HepG2 (cell line): ENCODE data around the gene INPP4B. TPM values are rescaled to one million over a fixed set of nuclear protein-coding genes. Genes with fewer than 3 reads are reported as not detected.

Experiments used
- ATAC-seq: fragments of 200-7000 bp; cut with Tn5 transposase; 3 replicates; pipeline ENCODE4 v1.9.1; 2020; ENCODE audit warnings: mild to moderate bottlenecking, moderate library complexity
- BruUV-seq: library from RNA; stranded (reverse); fragments of 400-500 nt; replicated peaks from 2 replicates; lab custom pipeline; 2021; lab: Mats Ljungman, UMichigan
- CTCF ChIA-PET: fragments of 300-600 bp; formaldehyde crosslinking; extraction: SDS; loops from one replicate; lab custom pipeline; 2021; ENCODE audit warnings: low total read pairs, inconsistent platforms, low intra/inter-chr PET ratio; lab: Yijun Ruan, JAX
- POLR2A ChIA-PET: fragments of 350-600 bp; sonication (Branson Sonifier 250); formaldehyde crosslinking; loops from one replicate; lab custom pipeline; 2020; ENCODE audit warnings: antibody characterized with exemption, inconsistent platforms; lab: Yijun Ruan, JAX
- DNase-seq: peaks from one replicate; pipeline ENCODE4 v3.0.0-alpha.2; 2015; ENCODE audit warnings: low spot score
- FAIRE-seq: peaks from 3 replicates; lab custom pipeline; 2011; peaks lifted over from hg19 to GRCh38; lab: Jason Lieb, UNC
- H2AFZ ChIP-seq: one replicate; pipeline ENCODE4 v1.6.1; 2011; ENCODE audit warnings: low read length, inconsistent platforms
- H3K27ac ChIP-seq: fragments of 300-600 bp; 3 replicates; pipeline ENCODE4 v1.8.0; 2011; ENCODE audit warnings: mixed run types, mild to moderate bottlenecking, mixed read lengths, low read length, inconsistent platforms; ENCODE audit not compliant: insufficient read depth; ENCODE audit errors: extremely low read length
- H3K27me3 ChIP-seq, 2 experiments: fragments of 200-600 bp in 1 of 2; 2 replicates in 1 of 2; 3 replicates in 1 of 2; pipeline versions ENCODE4 v1.6.0 to v1.8.0; 2011; ENCODE audit warnings: low read length in 2 of 2, mild to moderate bottlenecking in 2 of 2, moderate library complexity in 2 of 2, inconsistent platforms in 1 of 2; ENCODE audit not compliant: insufficient read depth in 2 of 2, control insufficient read depth in 1 of 2
- H3K36me3 ChIP-seq, 2 experiments: fragments of 200-600 bp in 1 of 2; replicated peaks in 1 of 2; 2 replicates in 1 of 2; 3 replicates in 1 of 2; pipeline versions ENCODE4 v1.5.1 to v1.8.0; 2011; ENCODE audit warnings: low read length in 2 of 2, inconsistent platforms in 1 of 2; ENCODE audit not compliant: insufficient read depth in 2 of 2, control insufficient read depth in 1 of 2
- H3K4me1 ChIP-seq: 2 replicates; pipeline ENCODE4 v1.5.1; 2012; ENCODE audit warnings: low read length, inconsistent platforms; ENCODE audit not compliant: insufficient read depth
- H3K4me2 ChIP-seq: 2 replicates; pipeline ENCODE4 v1.6.0; 2011; ENCODE audit warnings: low read depth, low read length, inconsistent platforms
- H3K4me3 ChIP-seq, 3 experiments: fragments of 200-600 bp in 1 of 3; sonication (generic), shearing (Covaris generic) in 1 of 3; replicated peaks in 1 of 3; 2 replicates each; pipeline ENCODE4 v1.5.1; 2011 to 2016; ENCODE audit warnings: low read length in 3 of 3, inconsistent platforms in 2 of 3, low read depth in 2 of 3, mild to moderate bottlenecking in 2 of 3, control low read depth in 1 of 3, mixed read lengths in 1 of 3; ENCODE audit not compliant: insufficient read depth in 1 of 3
- H3K79me2 ChIP-seq: one replicate; pipeline ENCODE4 v1.6.1; 2011; ENCODE audit warnings: low read length, inconsistent platforms; ENCODE audit not compliant: insufficient read depth
- H3K9ac ChIP-seq: 2 replicates; pipeline ENCODE4 v1.6.0; 2011; ENCODE audit warnings: mild to moderate bottlenecking, low read depth, low read length, inconsistent platforms; ENCODE audit not compliant: insufficient read depth
- H3K9me3 ChIP-seq: 2 replicates; pipeline ENCODE4 v1.5.1; 2012; ENCODE audit warnings: mild to moderate bottlenecking, low read length
- H4K20me1 ChIP-seq: 2 replicates; pipeline ENCODE4 v1.6.0; 2011; ENCODE audit warnings: inconsistent platforms, mild to moderate bottlenecking, low read length, moderate library complexity; ENCODE audit not compliant: insufficient read depth
- AFF4 ChIP-seq: sonication (generic); formaldehyde crosslinking; IDR thresholded peaks from 2 replicates; pipeline ENCODE4 v1.4.0; 2020; ENCODE audit warnings: missing genetic modification reagents
- FOSL1 ChIP-seq: sonication (generic); formaldehyde crosslinking; IDR thresholded peaks from 2 replicates; pipeline ENCODE4 v1.9.0; 2021; ENCODE audit warnings: missing genetic modification reagents, borderline replicate concordance
- HOXD1 ChIP-seq: sonication (generic); formaldehyde crosslinking; IDR thresholded peaks from 2 replicates; pipeline ENCODE4 v1.5.0; 2020; ENCODE audit warnings: missing genetic modification reagents
- ISX ChIP-seq: sonication (generic); formaldehyde crosslinking; conservative IDR thresholded peaks from 2 replicates; pipeline ENCODE4 v1.5.0; 2020; ENCODE audit warnings: missing genetic modification reagents
- NFIC ChIP-seq: IDR thresholded peaks from 2 replicates; pipeline ENCODE4 v1.6.1; 2012; ENCODE audit warnings: mild to moderate bottlenecking, low read length, inconsistent platforms
- SOX6 ChIP-seq, 2 experiments: fragments of 450-650 bp in 1 of 2; sonication (generic) in 1 of 2; formaldehyde crosslinking in 1 of 2; IDR thresholded peaks; 2 replicates each; pipeline versions ENCODE4 v1.4.0 to v1.6.1; 2017 to 2020; ENCODE audit warnings: antibody characterized with exemption in 1 of 2, mild to moderate bottlenecking in 1 of 2, missing genetic modification reagents in 1 of 2
- ZNF556 ChIP-seq: sonication (generic); formaldehyde crosslinking; IDR thresholded peaks from 2 replicates; pipeline ENCODE4 v1.4.0; 2020; ENCODE audit warnings: mild to moderate bottlenecking, missing genetic modification reagents, borderline replicate concordance
- WGBS: methylation state at CpG from one replicate; pipeline ENCODE4 v1.1.6; 2017; ENCODE audit warnings: low lambda C conversion rate; 5-methylcytosine and 5-hydroxymethylcytosine counted together
- in situ Hi-C: cut with HindIII; loops from 2 replicates; pipeline ENCODE4 v1.10.0; 2017; ENCODE audit warnings: low pct_unique_long_range_greater_than_20kb; ENCODE audit not compliant: extremely low pct_ligation_motif_present
- intact Hi-C: fragments of 100-400 bp; cut with micrococcal nuclease; formaldehyde crosslinking; loops from one replicate; pipeline ENCODE4 v1.10.0; 2022; ENCODE audit not compliant: unreplicated experiment
- polyA plus RNA-seq, 8 experiments: library from polyadenylated mRNA; depleted of rRNA in 3 of 8; stranded (reverse) in 7 of 8; unstranded in 1 of 8; fragments of >200 nt; fragmentation: Illumina TruSeq in 4 of 8; extraction: Trizol in 4 of 8; gene quantifications; 2 replicates each; pipeline versions ENCODE4 v1.2.1 to v1.2.3, GENCODE V29; 2011 to 2016; ENCODE audit warnings: low read depth in 4 of 8, missing spikeins in 1 of 8, mixed read lengths in 1 of 8; ENCODE audit not compliant: insufficient read depth in 1 of 8
- total RNA-seq, 5 experiments: library from RNA; depleted of rRNA; stranded (reverse); fragments of >200 nt; fragmentation: Illumina TruSeq; extraction: Trizol; gene quantifications; 2 replicates each; pipeline ENCODE4 v1.2.3, GENCODE V29; 2016; ENCODE audit warnings: low read depth in 1 of 5
- TF ChIP-seq, protein P1 (sequence below): sonication (generic); formaldehyde crosslinking; IDR thresholded peaks from 2 replicates; pipeline ENCODE4 v1.4.0; 2020; ENCODE audit warnings: mild to moderate bottlenecking, missing genetic modification reagents
- TF ChIP-seq, protein P2 (sequence below): sonication (generic); formaldehyde crosslinking; conservative IDR thresholded peaks from 2 replicates; pipeline ENCODE4 v1.5.0; 2020; ENCODE audit warnings: missing genetic modification reagents

The INPP4B gene
- total and polyA plus RNA-seq, 2 of the 13 experiments (the other 11 are each of a cell fraction or from before 2014, with no cell fraction given): not detected

GRCh38 chr4:142035566-142035965, 810.5 kb downstream of the INPP4B start:
- DNase-seq (no peak), ATAC-seq (no peak), FAIRE-seq (no peak)
- in situ Hi-C loops: no loop called here
- Histone ChIP-seq H3K79me2 (no peaks in the 10 kb centered on the region), H3K27ac (no peak overlapping the region), H3K9me3 (no peaks in the 10 kb centered on the region), H3K4me1 (no peaks in the 10 kb centered on the region), H3K36me3 (no peaks in the 10 kb centered on the region), H2AFZ (no peak overlapping the region), H3K27me3 (no peaks in the 10 kb centered on the region), H4K20me1 (no peaks in the 10 kb centered on the region), H3K4me2 (no peak overlapping the region), H3K9ac (no peak overlapping the region), H3K4me3 (no peak overlapping the region)
- no TSS peak for BruUV-seq
- ChIA-PET POLR2A (no interaction called here), CTCF (no interaction called here)
- intact Hi-C loops: no loop called here
- no peak for TF ChIP-seq FOSL1 (CRISPR knock-in tag)
- TF ChIP-seq, protein P1, sequence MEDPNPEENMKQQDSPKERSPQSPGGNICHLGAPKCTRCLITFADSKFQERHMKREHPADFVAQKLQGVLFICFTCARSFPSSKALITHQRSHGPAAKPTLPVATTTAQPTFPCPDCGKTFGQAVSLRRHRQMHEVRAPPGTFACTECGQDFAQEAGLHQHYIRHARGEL (CRISPR knock-in tag): no peak
- TF ChIP-seq, protein P2, sequence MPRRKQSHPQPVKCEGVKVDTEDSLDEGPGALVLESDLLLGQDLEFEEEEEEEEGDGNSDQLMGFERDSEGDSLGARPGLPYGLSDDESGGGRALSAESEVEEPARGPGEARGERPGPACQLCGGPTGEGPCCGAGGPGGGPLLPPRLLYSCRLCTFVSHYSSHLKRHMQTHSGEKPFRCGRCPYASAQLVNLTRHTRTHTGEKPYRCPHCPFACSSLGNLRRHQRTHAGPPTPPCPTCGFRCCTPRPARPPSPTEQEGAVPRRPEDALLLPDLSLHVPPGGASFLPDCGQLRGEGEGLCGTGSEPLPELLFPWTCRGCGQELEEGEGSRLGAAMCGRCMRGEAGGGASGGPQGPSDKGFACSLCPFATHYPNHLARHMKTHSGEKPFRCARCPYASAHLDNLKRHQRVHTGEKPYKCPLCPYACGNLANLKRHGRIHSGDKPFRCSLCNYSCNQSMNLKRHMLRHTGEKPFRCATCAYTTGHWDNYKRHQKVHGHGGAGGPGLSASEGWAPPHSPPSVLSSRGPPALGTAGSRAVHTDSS: no peak

DNA sequence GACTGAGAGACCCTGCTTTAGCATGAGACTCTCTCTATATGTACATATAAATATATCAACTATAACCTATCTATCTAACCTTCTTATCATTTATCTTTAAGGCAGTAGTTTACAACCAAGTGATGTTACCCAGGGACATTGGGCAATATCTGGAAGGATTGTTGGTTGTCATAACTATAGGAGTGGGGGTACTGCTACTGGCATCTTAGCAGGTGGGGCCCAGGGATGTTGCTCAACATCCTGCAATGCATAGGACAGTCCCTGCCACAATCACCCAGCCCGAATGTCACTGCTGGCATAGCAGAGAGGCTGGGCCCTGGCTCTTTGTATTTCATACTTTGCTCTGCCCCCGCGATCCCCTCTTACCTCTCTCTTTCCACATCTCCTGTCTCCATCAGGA, 812.0 kb downstream of the INPP4B start:
- no peak overlapping the region for H3K9ac ChIP-seq
- WGBS: 25% methylated on average over 3 of the region's 3 CpGs
- DNase-seq: no peak
- H3K27ac ChIP-seq: no peak overlapping the region
- H2AFZ ChIP-seq: no peak overlapping the region
- H4K20me1 ChIP-seq: no peaks in the 10 kb centered on the region
- ATAC-seq: no peak
- ChIA-PET POLR2A (no interaction called here), CTCF (no interaction called here)
- no peaks in the 10 kb centered on the region for H3K79me2 ChIP-seq
- no TSS peak for BruUV-seq
- in situ Hi-C loops: no loop called here
- H3K27me3 ChIP-seq: no peaks in the 10 kb centered on the region
- H3K4me2 ChIP-seq: no peak overlapping the region
- no peaks in the 10 kb centered on the region for H3K4me1 ChIP-seq
- H3K9me3 ChIP-seq: no peaks in the 10 kb centered on the region
- TF ChIP-seq SOX6 (IDR thresholded peaks at IDR 0.05): no peak
- TF ChIP-seq SOX6 (CRISPR knock-in tag; IDR thresholded peaks at IDR 0.05): no peak
- TF ChIP-seq HOXD1: no peak
- TF ChIP-seq ISX: no peak
- no peak for TF ChIP-seq ZNF556 (CRISPR knock-in tag)
- TF ChIP-seq NFIC: no peak
- TF ChIP-seq AFF4 (CRISPR knock-in tag): no peak
- intact Hi-C loops: no loop called here
- no peak overlapping the region for H3K4me3 ChIP-seq
- H3K36me3 ChIP-seq: no peaks in the 10 kb centered on the region
- FAIRE-seq: no peak
